SK-N-MC (cell line): ENCODE data around the gene ENTPD1.

ENCODE experiments used
- EZH2 ChIP-seq: fragments of 200-600 bp; sonication (generic); IDR thresholded peaks from one replicate; pipeline ENCODE4 v1.6.1; 2017; ENCODE audit warnings: antibody characterized with exemption
- FOXP2 ChIP-seq: optimal IDR thresholded peaks from 2 replicates; pipeline ENCODE3; 2011; ENCODE audit warnings: mild to moderate bottlenecking, moderate library complexity; ENCODE audit not compliant: insufficient read depth; ENCODE audit errors: extremely low read length, control extremely low read depth
- POLR2AphosphoS5 ChIP-seq: IDR thresholded peaks from 2 replicates; pipeline ENCODE4 v1.6.1; 2012; ENCODE audit warnings: mild to moderate bottlenecking, low read depth, low read length, borderline replicate concordance

DNA sequence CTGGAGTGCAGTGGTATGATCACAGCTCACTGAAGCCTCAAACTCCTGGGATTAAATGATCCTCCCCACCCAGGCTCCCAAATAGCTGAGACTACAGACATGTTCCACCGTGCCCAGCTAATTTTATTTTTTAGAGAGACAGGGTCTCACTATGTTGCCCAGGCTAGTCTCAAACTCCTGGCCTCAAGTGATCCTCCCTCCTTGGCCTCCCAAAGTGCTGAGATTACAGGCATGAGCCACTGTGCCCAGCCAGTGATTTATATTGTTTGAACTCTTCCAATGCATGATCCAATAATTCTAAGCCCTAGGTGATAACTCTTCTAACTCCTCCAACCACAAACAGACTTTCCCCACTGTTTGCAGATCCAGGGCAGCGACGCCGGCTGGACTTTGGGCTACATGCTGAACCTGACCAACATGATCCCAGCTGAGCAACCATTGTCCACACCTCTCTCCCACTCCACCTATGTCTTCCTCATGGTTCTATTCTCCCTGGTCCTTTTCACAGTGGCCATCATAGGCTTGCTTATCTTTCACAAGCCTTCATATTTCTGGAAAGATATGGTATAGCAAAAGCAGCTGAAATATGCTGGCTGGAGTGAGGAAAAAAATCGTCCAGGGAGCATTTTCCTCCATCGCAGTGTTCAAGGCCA is 110.0 kb downstream of the ENTPD1 start:
- TF ChIP-seq EZH2 = no peak
- TF ChIP-seq POLR2AphosphoS5 = no peak
- TF ChIP-seq FOXP2 = no peak
